ENCODE results near the gene TNFRSF8.
A peak's percentile ranks its signal among the peaks of the same experiment; 100 is the strongest.

TNFRSF8 gene

GRCh38 chr1:12121212-12122003 is 58.3 kb downstream of the TNFRSF8 start:
- DNase-seq (ENCODE audit: low spot score) = no peak

- DNase-seq (ENCODE audit: low spot score) = no peak
Observed at GRCh38 chr1:12123172-12123571, 60.1 kb downstream of the TNFRSF8 start.

GRCh38 chr1:12124693-12125421 is 61.8 kb downstream of the TNFRSF8 start:
- peak; percentile 80 for DNase-seq (ENCODE audit: low spot score)

GRCh38 chr1:12125422-12126355 is 62.6 kb downstream of the TNFRSF8 start:
- DNase-seq (ENCODE audit: low spot score) = no peak

GRCh38 chr1:12126781-12127180 is 63.7 kb downstream of the TNFRSF8 start:
- no peak for DNase-seq (ENCODE audit: low spot score)

GRCh38 chr1:12127206-12127810 is 64.2 kb downstream of the TNFRSF8 start:
- DNase-seq (ENCODE audit: low spot score) = no peak

GRCh38 chr1:12128120-12128519 is 65.0 kb downstream of the TNFRSF8 start:
- DNase-seq (ENCODE audit: low spot score) = no peak

- DNase-seq (ENCODE audit: low spot score) = no peak
Observed at GRCh38 chr1:12129624-12130023, 66.5 kb downstream of the TNFRSF8 start.

- DNase-seq (ENCODE audit: low spot score) = no peak
Observed at GRCh38 chr1:12130466-12131130, 67.5 kb downstream of the TNFRSF8 start.

GRCh38 chr1:12132078-12132477 is 69.0 kb downstream of the TNFRSF8 start:
- no peak for DNase-seq (ENCODE audit: low spot score)

GRCh38 chr1:12134716-12135115 is 71.6 kb downstream of the TNFRSF8 start:
- DNase-seq (ENCODE audit: low spot score) = no peak

GRCh38 chr1:12135612-12136011 is 72.5 kb downstream of the TNFRSF8 start:
- no peak for DNase-seq (ENCODE audit: low spot score)

GRCh38 chr1:12136916-12137610 is 74.0 kb downstream of the TNFRSF8 start:
- no peak for DNase-seq (ENCODE audit: low spot score)

GRCh38 chr1:12138196-12139168 is 75.4 kb downstream of the TNFRSF8 start:
- no peak for DNase-seq (ENCODE audit: low spot score)

GRCh38 chr1:12140016-12140415 is 76.9 kb downstream of the TNFRSF8 start:
- no peak for DNase-seq (ENCODE audit: low spot score)

- no peak for DNase-seq (ENCODE audit: low spot score)
Observed at GRCh38 chr1:12140515-12141162, 77.5 kb downstream of the TNFRSF8 start.

GRCh38 chr1:12141163-12141850 is 78.2 kb downstream of the TNFRSF8 start:
- DNase-seq (ENCODE audit: low spot score) = no peak

GRCh38 chr1:12142141-12142823 is 79.2 kb downstream of the TNFRSF8 start:
- no peak for DNase-seq (ENCODE audit: low spot score)
